AG09319 (cell line): ENCODE measurements around the gene PREPL.
"Not testable (repeated sequence)": the region's sequence is repeated elsewhere in the genome, so short reads cannot be mapped to it uniquely, and the experiment has no call there.

Experiments
- DNase-seq: peaks from one replicate; pipeline ENCODE4 v3.0.0-alpha.2; 2010; ENCODE audit warnings: low read depth; ENCODE audit errors: extremely low read depth
- TF ChIP-seq, protein P1 (sequence below): IDR thresholded peaks from 2 replicates; pipeline ENCODE4 v1.5.1; 2011; ENCODE audit warnings: low read depth, mild to moderate bottlenecking, inconsistent platforms, low read length, moderate library complexity

Gene PREPL

DNA sequence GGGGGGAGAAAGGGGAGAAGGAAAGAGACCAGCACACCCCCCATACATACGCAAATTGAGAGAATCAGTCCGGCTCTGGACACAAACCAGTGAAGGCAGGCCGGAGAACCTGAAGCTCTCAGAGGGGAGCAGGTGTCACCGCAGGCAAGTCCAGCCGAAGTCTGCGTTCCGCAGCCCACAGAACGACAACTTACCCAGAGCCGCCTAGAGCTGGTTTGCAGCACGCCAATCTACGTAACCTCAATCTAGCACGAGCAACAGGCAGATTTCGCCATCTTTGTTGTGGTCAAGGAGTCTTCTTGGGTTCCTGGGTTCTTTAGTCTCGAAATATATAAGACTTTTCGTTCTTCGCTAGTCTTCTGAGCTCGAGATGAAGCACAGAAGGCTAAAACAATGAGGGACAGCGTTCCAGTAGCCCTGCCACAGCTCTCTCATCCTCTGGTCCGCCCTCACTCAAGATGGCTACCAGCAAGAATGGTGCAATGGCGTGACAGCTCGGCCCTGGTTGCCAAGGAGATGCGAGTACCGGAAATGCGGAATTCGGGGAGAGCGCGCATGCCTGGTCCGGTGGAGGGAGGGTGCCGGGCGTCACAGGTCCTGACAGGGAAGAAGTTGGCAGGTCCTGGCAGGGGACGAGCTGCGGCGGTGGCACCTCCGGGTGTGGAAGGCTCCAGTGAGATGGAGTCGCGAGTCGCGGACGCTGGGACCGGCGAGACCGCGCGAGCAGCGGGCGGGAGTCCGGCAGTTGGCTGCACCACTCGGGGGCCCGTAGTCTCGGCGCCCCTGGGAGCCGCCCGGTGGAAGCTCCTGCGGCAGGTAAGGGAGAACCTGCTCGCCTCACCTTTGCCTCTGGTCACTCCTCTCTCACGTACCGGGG lies at the start of gene PREPL, which contains the start of gene CAMKMT:
Gene PREPL (minus strand): TSS at position 165 of the 877 bp plus-strand sequence. CDS start 15,152 bp downstream, outside the sequence.
Gene CAMKMT (plus strand): TSS at position 618 of the 877 bp plus-strand sequence.
- DNase-seq, result peak; percentile 97
- TF ChIP-seq, protein P1, sequence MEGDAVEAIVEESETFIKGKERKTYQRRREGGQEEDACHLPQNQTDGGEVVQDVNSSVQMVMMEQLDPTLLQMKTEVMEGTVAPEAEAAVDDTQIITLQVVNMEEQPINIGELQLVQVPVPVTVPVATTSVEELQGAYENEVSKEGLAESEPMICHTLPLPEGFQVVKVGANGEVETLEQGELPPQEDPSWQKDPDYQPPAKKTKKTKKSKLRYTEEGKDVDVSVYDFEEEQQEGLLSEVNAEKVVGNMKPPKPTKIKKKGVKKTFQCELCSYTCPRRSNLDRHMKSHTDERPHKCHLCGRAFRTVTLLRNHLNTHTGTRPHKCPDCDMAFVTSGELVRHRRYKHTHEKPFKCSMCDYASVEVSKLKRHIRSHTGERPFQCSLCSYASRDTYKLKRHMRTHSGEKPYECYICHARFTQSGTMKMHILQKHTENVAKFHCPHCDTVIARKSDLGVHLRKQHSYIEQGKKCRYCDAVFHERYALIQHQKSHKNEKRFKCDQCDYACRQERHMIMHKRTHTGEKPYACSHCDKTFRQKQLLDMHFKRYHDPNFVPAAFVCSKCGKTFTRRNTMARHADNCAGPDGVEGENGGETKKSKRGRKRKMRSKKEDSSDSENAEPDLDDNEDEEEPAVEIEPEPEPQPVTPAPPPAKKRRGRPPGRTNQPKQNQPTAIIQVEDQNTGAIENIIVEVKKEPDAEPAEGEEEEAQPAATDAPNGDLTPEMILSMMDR, result no peak

DNA sequence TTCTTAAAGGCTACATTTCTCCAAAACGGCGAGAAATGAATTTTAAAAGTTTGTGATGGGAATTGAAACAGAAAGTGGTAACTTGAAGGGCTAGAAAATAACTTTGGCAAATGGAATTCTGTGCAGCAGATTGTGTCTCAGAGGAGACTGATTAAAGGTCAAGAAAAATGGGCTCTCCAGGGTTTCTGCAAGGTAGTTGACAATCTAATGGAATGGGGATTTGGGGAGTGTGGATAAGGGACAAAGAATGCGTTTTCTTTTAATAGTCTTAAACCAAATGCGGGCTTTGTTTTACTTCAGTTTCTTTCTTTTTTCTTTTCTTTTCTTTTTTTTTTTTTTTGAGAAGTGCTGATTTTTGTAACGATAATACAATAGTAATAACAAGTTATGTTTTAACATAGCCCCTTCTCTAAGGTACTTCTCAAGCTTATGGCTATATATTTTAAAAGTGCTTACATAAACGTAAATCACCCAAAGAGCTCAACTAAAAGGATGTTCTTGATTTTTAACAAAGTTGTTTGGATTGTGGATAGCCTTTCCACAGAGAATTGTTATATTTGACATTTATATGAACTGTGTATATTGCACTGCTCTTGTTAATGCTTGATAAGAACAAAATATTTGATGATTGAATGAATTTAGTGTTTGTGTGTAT lies 37.1 kb upstream of the PREPL start:
- no peak for DNase-seq

DNA sequence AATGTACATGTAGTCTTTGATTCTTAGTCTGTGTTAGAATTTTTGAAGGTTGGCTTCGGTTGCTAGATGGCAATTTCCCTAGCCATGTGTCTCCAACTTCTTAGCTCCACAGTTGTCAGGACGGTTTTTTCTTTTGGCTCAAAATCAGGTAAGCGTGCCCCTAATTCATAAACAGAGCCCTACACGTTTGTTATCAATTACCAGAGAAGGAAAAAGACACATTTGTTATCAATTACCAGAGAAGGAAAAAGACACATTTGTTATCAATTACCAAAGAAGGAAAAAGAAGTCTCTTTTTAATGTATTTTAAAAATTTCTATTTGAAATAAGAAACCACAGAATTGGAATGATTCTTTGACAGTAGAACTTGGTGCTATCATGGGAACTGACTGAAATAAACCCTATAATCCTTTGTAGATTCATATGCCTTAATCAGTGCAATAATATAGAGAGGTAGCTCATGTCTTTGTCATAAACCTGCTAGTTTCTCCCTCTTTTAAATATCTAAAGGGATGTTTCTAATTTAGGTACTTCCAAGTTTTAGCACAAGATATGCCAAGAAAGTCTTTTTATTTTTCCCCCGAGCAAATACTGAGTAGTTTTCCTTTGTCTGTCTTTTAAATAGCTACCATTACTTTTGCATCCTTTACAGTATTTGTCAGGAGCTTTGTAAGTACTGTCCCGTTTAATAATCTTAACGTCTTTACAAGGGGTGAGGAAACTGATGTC lies 36.3 kb upstream of the PREPL start:
- DNase-seq, result no peak
- TF ChIP-seq, protein P1, result no peak

More for the DNA sequence above, 37.1 kb upstream of the PREPL start:
- TF ChIP-seq, protein P1, result no peak

DNA sequence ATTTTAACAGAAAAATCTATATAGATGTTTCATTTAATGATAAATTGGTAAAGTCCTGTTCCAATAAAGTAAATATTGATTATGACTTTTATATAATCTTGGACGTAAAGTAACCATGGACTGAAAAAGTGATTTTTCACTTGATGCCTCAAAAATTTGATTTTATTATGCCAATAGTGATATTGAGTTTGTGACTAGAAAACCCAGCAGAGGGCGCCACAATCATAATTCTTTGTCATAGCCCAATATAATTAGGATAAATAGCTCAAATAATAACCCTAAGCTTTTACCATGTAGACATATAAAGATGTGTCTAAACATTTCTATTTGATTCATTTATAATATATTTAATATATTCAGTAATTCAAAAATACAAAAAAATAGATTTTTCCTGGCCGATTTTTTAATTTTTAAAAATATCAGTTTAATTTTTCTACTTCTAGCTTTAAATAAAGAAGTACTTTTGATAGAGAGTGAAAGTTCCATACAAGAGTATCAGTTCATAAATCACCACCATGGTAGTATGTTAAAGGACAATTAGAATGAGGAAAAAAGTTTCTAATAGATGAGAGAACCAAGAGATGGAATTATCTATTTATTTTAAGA lies 31.1 kb upstream of the PREPL start:
- TF ChIP-seq, protein P1, result peak; percentile 57
- no peak for DNase-seq

DNA sequence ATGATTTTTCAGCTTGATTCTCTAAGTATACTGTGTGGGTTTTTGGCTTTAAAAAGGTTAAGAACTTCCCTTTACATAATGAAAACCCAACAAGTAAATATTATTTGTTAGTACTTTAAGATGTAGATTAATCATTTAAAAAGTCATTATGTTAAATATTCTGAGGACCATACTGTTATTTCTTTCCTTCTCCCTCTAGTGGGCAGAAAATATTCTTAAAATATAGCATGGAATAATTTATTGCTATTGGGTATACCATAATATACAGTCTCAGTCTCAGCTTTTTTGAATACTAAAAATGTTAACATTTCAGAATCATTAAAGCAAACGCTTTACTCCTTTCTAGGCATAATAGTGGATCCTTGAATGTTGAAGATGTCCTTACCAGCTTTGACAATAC lies 28.6 kb upstream of the PREPL start:
- TF ChIP-seq, protein P1, result peak; percentile 26
- no peak for DNase-seq

DNA sequence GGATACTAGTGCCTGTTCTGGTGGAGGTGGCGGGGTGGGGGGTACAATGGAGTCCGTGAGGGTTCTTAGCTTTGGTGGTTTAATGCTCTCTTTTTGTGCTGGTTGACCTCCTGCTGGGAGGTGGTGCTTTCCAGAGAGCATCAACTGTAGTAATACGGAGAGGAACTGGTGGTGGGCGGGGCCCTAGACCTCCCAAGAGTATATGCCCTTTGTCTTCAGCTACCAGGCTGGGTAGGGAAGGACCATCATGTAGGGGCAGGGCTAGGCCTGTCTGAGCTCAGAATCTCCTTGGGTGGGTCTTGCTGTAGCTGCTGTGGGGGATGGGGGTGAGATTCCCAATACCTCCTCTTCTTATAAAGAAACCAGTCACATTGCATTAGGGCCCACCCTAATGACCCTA lies 27.6 kb upstream of the PREPL start:
- TF ChIP-seq, protein P1, result no peak
- DNase-seq, result no peak

DNA sequence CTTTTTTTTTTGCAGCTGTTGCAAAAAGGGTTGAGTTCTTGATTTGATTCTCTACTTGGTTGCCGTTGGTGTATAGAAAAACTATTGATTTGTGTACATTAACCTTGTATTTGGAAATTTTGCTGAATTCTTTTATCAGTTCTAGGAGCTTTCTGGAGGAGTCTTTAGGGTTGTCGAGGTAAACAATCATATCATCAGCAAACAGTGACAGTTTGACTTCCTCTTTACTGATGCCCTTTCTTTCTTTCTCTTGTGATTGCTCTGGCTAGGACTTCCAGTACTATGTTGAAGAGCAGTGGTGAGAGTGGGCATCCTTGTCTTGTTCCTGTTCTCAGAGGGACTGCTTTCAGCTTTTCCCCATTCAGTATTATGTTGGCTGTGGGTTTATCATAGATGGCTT lies 23.9 kb upstream of the PREPL start:
- not testable (repeated sequence) for DNase-seq
